ENCODE measurements around the gene SOX3.

Gene SOX3

DNA sequence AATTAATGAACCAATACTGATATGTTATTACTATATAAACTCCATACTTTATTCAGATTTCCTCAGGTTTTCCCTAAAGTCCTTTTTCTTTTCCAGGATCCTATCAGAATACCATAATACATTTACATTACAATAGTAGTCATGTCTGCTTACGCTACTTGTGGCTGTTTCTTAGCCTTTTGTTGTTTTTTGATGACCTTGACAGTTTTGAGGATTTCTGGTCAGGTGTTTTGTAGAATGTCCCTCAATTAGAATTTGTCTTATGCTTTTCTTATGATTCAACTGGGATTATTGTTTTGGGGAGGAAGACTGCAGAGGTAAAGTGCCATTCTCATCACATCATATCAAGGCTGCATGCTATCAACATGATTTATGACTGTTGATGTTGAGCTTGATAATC is 9.1 kb downstream of the SOX3 start:
- DNase-seq (ENCODE audit: low read depth), result no peak

DNA sequence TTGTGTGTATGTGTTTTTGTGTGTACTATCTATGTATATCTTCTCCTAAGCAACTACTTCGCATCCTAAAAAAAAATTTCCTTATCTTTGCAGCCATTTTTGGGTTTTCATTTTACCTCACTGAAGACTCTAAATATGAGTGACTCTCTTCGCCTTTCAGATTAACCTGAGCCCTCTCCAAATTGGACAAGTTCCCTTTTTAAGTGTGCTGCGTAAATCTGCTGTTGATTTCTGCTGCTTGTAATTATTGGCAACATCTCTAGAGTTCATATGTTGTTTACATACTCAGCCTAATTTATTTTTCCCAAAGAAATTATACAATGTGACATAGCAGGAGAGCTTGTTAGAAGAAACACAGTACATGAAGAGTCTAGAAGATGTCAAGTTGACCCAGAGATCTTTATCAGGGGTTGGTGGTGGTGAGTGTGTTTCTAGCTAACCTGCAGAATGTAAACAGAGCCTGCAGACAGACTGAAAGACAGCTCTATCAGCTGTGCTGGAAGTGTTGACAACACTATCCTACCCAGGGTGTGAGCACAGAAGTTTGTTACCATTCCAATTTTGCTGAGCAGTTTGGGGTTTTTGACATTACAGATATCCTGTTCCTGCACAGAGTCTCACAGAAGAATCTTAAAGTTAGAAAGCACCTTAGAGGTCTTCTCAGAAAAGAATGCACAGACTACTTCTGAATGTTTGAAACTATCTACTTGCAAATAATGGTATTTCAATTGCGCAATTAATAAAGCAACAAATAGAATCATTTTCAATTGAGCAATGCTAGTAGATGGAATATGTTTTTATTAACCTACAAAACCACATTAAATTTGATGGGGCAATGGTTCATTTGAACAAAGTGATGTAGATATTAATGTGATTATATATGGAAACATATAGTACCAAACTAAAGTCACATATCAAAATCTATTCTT is 12.5 kb downstream of the SOX3 start:
- DNase-seq (ENCODE audit: low read depth), result no peak

DNA sequence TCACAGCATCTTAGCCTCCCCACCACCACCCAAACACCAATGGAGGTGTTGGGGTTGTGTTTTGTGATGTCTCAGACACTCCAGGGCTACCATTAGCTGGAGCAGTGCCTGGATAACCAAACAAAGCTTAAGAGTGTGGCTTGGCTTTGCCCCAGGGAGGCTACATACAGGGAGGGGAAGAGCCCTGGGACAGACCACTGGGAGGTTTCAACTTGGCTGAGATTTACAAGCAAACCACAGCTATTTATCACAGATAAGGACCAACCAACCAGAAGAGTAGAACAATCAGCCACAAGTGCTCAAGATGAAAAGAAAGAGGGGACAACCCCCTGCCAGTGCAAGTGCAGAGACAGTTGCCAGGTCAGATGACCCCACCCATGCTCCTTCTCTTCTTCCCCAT is 24.1 kb downstream of the SOX3 start:
- DNase-seq (ENCODE audit: low read depth), result no peak

DNA sequence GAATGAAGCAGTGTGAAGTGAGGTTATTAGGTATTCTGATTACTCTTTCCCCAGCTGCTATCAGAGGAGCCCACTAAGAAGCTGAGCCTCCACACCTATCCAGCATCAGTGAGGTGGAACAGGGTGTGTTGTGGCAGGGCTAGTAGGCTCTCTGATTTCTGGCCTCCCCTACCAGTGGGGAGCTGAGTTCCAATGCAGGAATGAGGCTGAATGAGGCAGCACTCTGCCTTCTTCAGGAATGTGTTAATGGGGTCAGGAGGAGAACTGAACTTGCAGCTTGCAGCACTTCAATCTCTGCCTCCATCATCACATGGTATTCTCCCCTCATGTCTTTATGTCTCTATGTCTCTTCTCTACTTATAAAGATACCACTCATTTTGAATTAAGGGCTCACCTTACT is 26.9 kb downstream of the SOX3 start:
- DNase-seq (ENCODE audit: low read depth), result no peak

DNA sequence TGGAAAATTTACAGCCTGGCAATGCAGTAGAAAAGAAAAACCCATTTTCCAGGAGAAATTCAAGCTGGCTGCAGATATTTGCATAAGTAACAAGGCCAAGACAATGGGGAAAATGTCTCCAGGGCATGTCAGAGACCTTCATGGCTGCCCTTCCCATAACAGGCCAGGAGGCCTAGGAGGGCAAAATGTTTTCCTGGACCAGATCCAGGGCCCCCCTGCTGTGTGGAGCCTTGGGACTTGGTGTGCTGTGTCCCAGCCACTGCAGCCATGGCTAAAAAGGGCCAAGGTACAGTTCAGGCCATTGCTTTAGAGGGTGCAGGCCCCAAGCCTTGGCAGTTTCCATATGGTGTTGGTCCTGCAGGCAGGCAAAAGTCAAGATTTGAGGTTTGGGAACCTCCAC is 29.8 kb downstream of the SOX3 start:
- DNase-seq (ENCODE audit: low read depth), result no peak

DNA sequence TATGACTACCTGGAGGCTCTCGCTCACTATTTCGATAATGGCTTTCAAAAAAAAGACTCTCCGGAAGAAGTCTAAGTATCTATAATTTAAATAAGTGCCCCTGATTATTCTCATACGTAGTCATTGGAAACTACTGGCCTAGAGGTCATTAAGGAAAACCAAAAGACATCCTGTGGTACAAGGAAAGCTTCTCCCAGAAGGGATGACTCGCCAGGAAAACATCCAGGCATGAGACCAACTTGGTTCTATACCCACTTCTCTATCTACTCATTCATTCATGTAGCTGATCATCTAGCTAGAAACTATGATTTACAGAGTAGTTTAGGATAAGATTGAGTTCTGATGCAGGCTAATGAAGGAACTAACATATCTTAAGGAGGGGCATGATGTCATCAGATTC is 37.7 kb downstream of the SOX3 start:
- DNase-seq (ENCODE audit: low read depth), result no peak
